B cell (primary cell): ENCODE measurements around the gene PLEKHA7.
"Not testable (repeated sequence)": the region's sequence is repeated elsewhere in the genome, so short reads cannot be mapped to it uniquely, and the experiment has no call there.

Experiments
- CTCF ChIP-seq: fragments of 200-600 bp; IDR thresholded peaks from one replicate; pipeline ENCODE4 v1.8.0; 2022; ENCODE audit warnings: antibody characterized with exemption, mild to moderate bottlenecking
- EZH2 ChIP-seq: IDR thresholded peaks from 2 replicates; pipeline ENCODE4 v1.6.1; 2012; ENCODE audit warnings: borderline replicate concordance, low read depth, mild to moderate bottlenecking, moderate library complexity, low read length; ENCODE audit not compliant: insufficient read depth, poor library complexity, severe bottlenecking

DNA sequence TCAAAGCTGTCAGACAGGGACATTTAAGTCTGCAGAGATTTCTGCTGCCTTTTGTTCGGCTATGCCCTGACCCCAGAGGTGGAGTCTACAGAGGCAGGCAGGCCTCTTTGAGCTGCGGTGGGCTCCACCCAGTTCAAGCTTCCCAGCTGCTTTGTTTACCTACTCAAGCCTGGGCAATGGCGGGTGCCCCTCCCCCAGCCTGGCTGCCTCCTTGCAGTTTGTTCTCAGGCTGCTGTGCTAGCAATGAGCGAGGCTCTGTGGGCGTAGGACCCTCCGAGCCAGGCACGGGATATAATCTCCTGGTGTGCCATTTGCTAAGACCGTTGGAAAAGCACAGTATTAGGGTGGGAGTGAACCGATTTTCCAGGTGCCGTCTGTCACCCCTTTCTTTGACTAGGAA is 19.8 kb upstream of the PLEKHA7 start:
- TF ChIP-seq CTCF, EZH2: not testable (repeated sequence)
